Left lung (tissue), 10 donors: ENCODE data around the gene SCG2. TPM values are rescaled to one million over a fixed set of nuclear protein-coding genes. Genes with fewer than 3 reads are reported as not detected.

Experiments used
- ATAC-seq: fragments of 200-7000 bp; cut with Tn5 transposase; one replicate; pipeline ENCODE4 v1.9.1; 2020; ENCODE audit warnings: moderate library complexity
- DNase-seq, 4 donors: peaks; one replicate each; pipeline ENCODE4 v3.0.0-alpha.2; 2013 to 2020
- H3K27ac ChIP-seq, 2 donors: fragments of 200-600 bp; sonication (generic) in 1 of 2; one replicate each; pipeline versions ENCODE4 v1.5.0 to v1.8.0; 2020 to 2021
- H3K27me3 ChIP-seq, 2 donors: fragments of 200-600 bp; sonication (generic) in 1 of 2; one replicate each; pipeline versions ENCODE4 v1.5.0 to v1.8.0; 2020 to 2021
- H3K36me3 ChIP-seq, 2 donors: fragments of 200-600 bp; sonication (generic) in 1 of 2; one replicate each; pipeline versions ENCODE4 v1.5.0 to v1.8.0; 2020 to 2021
- H3K4me1 ChIP-seq, 2 donors: fragments of 200-600 bp; one replicate each; pipeline ENCODE4 v1.8.0; 2021
- H3K4me3 ChIP-seq, 2 donors: fragments of 200-600 bp; sonication (generic) in 1 of 2; one replicate each; pipeline versions ENCODE4 v1.5.0 to v1.8.0; 2020 to 2021; ENCODE audit warnings: mild to moderate bottlenecking in 1 of 2
- H3K9me3 ChIP-seq, 2 donors: fragments of 200-600 bp; sonication (generic) in 1 of 2; one replicate each; pipeline versions ENCODE4 v1.5.0 to v1.8.0; 2020 to 2021
- CTCF ChIP-seq, 2 donors: fragments of 200-600 bp; sonication (generic) in 1 of 2; IDR thresholded peaks; one replicate each; pipeline versions ENCODE4 v1.5.0 to v1.8.0; 2021; ENCODE audit warnings: antibody characterized with exemption in 2 of 2
- intact Hi-C, 2 donors: fragments of 100-400 bp; cut with DNase I; formaldehyde crosslinking; loops; one replicate each; pipeline versions ENCODE4 v1.11.2 to v1.14.2; 2022
- polyA plus RNA-seq, 6 donors: library from polyadenylated mRNA; unstranded; fragments of 120-200 nt; gene quantifications; one replicate each; pipeline ENCODE4 v1.2.1, GENCODE V29; 2013; ENCODE audit not compliant: insufficient read length in 6 of 6
- total RNA-seq, 2 donors: library from RNA; stranded (reverse); fragmentation: NEBNext Ultra II Directional; extraction: Animal tissue kit (Norgen Biotek cat#: 25700); gene quantifications; one replicate each; pipeline ENCODE4 v1.2.1, GENCODE V29; 2021
- donor health status: DM: no; HTN: yes; CAD: no.
- donor health status: DM: no; HTN: no; CAD: no.

SCG2 gene
- total and polyA plus RNA-seq, 8 donors: 0.71 to 3.8 (median 1.9) TPM

DNA sequence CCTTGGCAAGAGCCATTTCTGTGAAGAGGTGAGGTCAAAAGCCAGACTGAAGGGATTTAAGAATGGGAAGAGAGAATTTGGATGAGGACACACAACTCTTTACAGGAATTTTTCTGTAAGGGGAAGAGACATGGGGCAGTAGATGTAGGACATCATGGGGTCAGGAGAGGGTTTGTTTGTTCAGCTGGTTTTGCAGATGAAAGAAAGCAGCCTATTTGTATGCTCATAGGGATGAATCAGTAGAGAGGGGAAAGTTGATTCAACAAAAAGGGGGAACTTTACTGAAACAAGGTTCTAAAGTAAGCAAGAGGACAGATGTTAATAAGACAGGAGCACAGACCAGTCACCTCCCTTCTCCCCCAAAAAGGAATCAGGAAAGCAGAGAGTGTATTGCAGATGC lies 11.2 kb downstream of the SCG2 start:
- Histone ChIP-seq H3K27ac (no peak overlapping the region), H3K36me3 (no peaks in the 10 kb centered on the region), H3K27me3 (no peaks in the 10 kb centered on the region), H3K9me3 (no peaks in the 10 kb centered on the region), H3K4me1 (peaks cover 0 to 2% of the 10 kb centered on the region in 2 donors), H3K4me3 (no peak overlapping the region)
- TF ChIP-seq CTCF (IDR thresholded peaks at IDR 0.05): no peak
- intact Hi-C loops: no loop called here
- DNase-seq (no peak), ATAC-seq (no peak)

DNA sequence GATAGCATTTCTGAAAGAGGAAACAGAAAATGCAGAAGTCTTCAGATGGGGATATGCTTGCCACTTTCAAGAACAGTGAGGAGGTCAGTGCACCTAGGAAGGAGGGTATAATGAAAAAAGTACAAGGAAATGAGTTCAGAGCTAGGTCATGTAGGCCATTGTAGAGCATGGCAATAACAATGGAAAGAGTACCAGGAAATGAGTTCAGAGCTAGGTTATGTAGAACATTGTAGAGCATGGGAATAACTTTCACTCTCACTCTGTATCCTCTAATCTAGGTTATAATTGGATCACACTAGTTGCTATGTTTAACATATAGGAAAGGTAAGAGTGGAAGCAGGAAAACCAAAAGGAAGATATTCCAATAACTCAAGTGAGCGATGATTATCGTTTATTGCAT lies 12.3 kb downstream of the SCG2 start:
- Histone ChIP-seq H3K27me3 (no peaks in the 10 kb centered on the region), H3K36me3 (no peaks in the 10 kb centered on the region), H3K9me3 (no peaks in the 10 kb centered on the region), H3K27ac (no peak overlapping the region), H3K4me1 (peaks cover 0 to 3% of the 10 kb centered on the region in 2 donors), H3K4me3 (no peak overlapping the region)
- TF ChIP-seq CTCF (IDR thresholded peaks at IDR 0.05): no peak
- intact Hi-C loops: no loop called here
- no peak for DNase-seq
- no peak for ATAC-seq

- Histone ChIP-seq H3K27ac (no peak overlapping the region), H3K4me3 (no peak overlapping the region), H3K27me3 (no peaks in the 10 kb centered on the region), H3K36me3 (no peaks in the 10 kb centered on the region), H3K9me3 (no peaks in the 10 kb centered on the region), H3K4me1 (peaks cover 0 to 3% of the 10 kb centered on the region in 2 donors)
- DNase-seq (no peak), ATAC-seq (no peak)
- TF ChIP-seq CTCF (IDR thresholded peaks at IDR 0.05): no peak
- intact Hi-C loops: no loop called here
Observed at GRCh38 chr2:223588251-223588650, 13.9 kb downstream of the SCG2 start.

- H3K4me1 ChIP-seq: peaks cover 0 to 3% of the 10 kb centered on the region in 2 donors
- no peaks in the 10 kb centered on the region for H3K27me3 ChIP-seq
- DNase-seq: no peak
- intact Hi-C loops: no loop called here
- H3K4me3 ChIP-seq: no peak overlapping the region
- no peaks in the 10 kb centered on the region for H3K9me3 ChIP-seq
- TF ChIP-seq CTCF (IDR thresholded peaks at IDR 0.05): no peak
- no peak for ATAC-seq
- H3K27ac ChIP-seq: no peak overlapping the region
- no peaks in the 10 kb centered on the region for H3K36me3 ChIP-seq
Observed at GRCh38 chr2:223587301-223587700, 14.9 kb downstream of the SCG2 start.

DNA sequence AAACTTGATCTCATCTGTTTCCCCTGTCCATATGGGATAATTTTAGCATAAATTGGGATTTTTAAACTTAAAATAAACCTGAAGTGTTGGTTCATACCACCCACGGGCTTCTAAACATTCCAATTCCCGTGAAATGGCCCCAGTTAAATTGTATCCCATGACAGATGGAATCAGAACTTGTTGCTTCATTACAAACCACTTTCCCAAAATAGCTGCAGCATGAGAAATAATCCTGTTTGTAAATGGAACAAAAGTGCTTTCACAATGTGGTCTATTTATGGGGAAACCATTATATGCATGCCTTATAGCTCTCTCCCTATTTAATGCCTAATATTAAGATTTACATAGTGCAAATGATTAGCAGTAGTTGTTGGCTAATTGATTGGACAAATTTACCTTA lies 15.9 kb downstream of the SCG2 start:
- Histone ChIP-seq H3K27ac (no peak overlapping the region), H3K4me3 (no peak overlapping the region), H3K9me3 (no peaks in the 10 kb centered on the region), H3K27me3 (no peaks in the 10 kb centered on the region), H3K36me3 (no peaks in the 10 kb centered on the region), H3K4me1 (peaks cover 0 to 3% of the 10 kb centered on the region in 2 donors)
- no peak for TF ChIP-seq CTCF (IDR thresholded peaks at IDR 0.05)
- ATAC-seq: peak; percentile 36
- intact Hi-C loops: no loop called here
- peak in 1 of 4 donors; percentile 7 for DNase-seq
